GM04504 (cell line): ENCODE results near the gene ZSCAN1.
"Not testable (repeated sequence)": the region's sequence is repeated elsewhere in the genome, so short reads cannot be mapped to it uniquely, and the experiment has no call there.

Source experiments
- DNase-seq: peaks from one replicate; pipeline ENCODE4 v3.0.0-alpha.2; 2012; ENCODE audit warnings: low read depth

The ZSCAN1 gene, protein sequence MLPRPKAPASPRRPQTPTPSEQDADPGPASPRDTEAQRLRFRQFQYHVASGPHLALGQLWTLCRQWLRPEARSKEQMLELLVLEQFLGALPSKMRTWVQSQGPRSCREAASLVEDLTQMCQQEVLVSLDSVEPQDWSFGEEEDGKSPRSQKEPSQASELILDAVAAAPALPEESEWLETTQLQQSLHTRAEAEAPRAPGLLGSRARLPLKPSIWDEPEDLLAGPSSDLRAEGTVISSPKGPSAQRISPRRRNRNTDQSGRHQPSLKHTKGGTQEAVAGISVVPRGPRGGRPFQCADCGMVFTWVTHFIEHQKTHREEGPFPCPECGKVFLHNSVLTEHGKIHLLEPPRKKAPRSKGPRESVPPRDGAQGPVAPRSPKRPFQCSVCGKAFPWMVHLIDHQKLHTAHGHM

GRCh38 chr19:58033741-58034476 is at the start of gene ZSCAN1:
Gene ZSCAN1 (plus strand): TSS chr19:58034025. CDS start chr19:58037837, 3,812 bp downstream.
- DNase-seq: peak; percentile 29

GRCh38 chr19:57992841-57993240 is 41.0 kb upstream of the ZSCAN1 start:
- no peak for DNase-seq

GRCh38 chr19:58000677-58001076 is 33.1 kb upstream of the ZSCAN1 start:
- DNase-seq: no peak

DNA sequence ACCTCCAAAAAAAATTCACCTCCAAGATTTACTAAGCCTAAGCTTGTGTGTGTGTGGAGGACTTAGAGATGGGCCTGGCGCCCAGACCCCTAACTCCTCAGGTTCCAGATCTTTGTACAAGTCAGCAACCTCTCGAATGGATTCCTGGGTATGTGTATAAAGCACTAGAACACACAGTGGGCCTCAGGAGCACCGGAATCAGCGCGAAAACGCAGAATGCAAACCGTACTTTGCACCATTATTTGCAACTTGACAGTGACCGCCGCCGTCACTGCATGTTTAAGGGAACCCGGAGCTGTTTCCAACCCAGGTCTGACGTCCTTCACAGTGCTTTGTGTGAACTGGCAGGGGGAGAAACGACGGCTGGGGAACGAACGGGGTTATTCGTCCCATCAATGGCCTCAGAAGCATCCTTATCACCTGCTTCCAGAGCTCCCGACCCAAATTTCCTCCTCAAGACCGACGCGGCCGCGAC is 31.9 kb upstream of the ZSCAN1 start:
- no peak for DNase-seq

- DNase-seq: peak; percentile 66
Measured at GRCh38 chr19:58002384-58003173, 31.2 kb upstream of the ZSCAN1 start, which contains the start of gene ZNF606. Gene ZNF606 (minus strand): TSS chr19:58002820. CDS start chr19:58001319, 1,501 bp downstream.

DNA sequence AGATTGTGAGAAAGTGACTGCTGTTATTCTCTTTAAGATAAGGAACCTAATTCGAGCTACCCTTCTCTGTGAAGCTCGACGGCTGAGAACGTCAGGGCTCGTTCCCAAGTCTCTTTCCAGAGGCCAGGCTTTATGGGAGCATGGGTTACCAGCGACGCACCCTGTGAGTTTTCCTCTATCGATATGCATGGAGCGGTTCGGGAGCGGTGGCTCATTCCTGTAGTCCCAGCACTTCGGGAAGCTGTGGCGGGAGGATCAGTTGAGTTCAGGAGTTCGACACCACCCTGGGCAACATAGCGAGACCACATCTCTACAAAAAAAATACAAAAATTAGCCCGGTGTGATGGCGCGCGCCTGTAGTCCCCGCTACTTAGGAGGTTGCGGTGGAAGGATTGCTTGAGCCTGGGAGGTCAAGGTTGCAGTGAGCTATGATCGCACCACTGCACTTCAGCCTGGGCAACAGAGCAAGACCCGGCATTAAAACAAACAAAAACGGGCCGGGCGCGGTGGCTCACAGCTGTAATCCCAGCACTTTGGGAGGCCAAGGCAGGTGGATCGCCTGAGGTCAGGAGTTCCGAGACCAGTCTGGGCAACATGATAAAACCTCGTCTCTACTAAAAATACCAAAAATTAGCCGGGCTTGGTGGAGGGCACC is 30.5 kb upstream of the ZSCAN1 start:
- DNase-seq: no peak

DNA sequence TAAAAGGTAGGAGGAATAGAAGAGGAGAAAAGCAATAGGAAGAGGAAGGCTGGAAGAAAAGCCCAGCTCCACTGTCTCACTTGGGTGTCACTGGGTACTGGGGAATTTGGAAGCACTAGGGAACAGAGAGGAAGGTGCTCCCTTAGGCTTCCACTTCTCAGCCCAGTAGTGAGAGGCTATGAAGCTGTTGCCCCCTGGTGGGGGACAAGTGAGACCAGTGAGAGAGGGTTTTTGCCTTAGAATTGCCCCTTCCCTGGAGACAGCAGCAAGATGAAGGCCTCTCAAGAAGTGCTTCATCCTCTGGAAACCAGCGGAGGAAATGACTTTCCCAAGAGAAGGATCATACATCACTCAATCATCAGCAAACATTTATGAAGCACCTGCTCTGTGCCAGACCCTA is 26.5 kb upstream of the ZSCAN1 start:
- no peak for DNase-seq

- DNase-seq: not testable (repeated sequence)
Measured at GRCh38 chr19:58008877-58009276, 24.9 kb upstream of the ZSCAN1 start.

- DNase-seq: no peak
Measured at GRCh38 chr19:58009301-58009665, 24.5 kb upstream of the ZSCAN1 start.

DNA sequence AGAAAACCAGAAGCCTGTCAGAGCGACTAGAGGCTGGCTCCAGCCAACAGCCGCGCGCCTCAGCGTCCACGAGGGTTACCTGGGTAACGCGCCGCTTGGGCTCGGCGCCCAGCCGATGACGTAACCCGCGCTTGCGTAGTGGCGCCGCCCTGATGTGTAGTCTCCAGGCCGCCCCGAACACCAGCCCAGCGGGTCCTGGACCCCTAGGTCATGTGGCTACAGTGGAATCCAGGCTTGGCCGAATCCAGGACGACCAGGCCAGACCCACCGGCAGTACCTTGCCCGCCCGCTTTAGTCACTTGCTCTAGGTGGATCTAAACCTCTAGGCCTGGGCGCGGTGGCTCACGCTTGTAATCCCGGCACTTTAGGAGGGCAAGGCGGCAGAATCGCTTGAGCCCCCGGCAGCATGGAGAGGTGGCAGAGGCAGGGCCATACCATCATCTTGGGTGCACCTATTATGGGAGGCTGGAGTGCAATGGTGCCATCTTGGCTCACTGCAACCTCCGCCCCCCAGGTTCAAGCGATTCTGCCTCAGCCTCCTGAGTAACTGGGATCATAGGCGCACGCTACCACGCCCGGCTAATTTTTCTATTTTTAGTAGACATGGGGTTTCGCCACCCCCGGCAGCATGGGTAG is 24.0 kb upstream of the ZSCAN1 start:
- DNase-seq: peak; percentile 49

- no peak for DNase-seq
Measured at GRCh38 chr19:58010507-58010906, 23.3 kb upstream of the ZSCAN1 start.

- DNase-seq: no peak
Measured at GRCh38 chr19:58014141-58014540, 19.7 kb upstream of the ZSCAN1 start.

- DNase-seq: no peak
Measured at GRCh38 chr19:58020129-58020528, 13.7 kb upstream of the ZSCAN1 start.

- DNase-seq: no peak
Measured at GRCh38 chr19:58021541-58022282, 12.1 kb upstream of the ZSCAN1 start.

GRCh38 chr19:58022283-58022660 is 11.6 kb upstream of the ZSCAN1 start:
- no peak for DNase-seq

- no peak for DNase-seq
Measured at GRCh38 chr19:58024661-58025060, 9.2 kb upstream of the ZSCAN1 start.

- DNase-seq: no peak
Measured at GRCh38 chr19:58034477-58034793, 610 bp downstream of the ZSCAN1 start.

GRCh38 chr19:58035863-58036262 is 2.0 kb downstream of the ZSCAN1 start:
- no peak for DNase-seq

DNA sequence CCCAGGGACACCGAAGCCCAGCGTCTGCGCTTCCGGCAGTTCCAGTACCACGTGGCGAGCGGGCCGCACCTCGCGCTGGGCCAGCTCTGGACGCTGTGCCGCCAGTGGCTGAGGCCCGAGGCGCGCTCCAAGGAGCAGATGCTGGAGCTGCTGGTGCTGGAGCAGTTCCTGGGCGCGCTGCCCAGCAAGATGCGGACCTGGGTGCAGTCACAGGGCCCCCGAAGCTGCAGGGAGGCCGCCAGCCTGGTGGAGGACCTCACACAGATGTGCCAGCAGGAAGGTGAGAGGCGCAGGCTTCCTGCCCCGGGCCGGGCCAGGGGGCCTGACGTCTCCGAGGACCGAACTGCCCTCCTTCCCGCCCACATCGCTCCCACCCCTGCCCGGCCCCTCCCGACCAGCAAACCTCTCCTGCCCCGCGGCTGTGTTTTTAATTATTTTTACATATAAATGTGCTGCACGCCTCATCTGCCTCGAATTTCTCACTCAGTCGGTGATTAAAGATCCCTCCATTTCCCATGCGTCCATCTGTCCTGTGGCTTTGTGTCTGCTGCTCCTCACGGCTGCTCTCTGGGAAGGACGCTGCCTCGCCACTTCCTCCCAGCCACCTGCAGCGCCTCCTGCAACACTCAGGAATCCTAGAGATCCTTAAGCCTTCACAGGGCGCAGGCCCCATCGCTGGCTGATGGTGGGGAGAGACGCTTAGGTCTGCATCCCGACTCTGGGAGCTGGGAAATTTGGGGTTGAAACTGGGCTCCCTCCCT is 4.3 kb downstream of the ZSCAN1 start:
- DNase-seq: no peak

DNA sequence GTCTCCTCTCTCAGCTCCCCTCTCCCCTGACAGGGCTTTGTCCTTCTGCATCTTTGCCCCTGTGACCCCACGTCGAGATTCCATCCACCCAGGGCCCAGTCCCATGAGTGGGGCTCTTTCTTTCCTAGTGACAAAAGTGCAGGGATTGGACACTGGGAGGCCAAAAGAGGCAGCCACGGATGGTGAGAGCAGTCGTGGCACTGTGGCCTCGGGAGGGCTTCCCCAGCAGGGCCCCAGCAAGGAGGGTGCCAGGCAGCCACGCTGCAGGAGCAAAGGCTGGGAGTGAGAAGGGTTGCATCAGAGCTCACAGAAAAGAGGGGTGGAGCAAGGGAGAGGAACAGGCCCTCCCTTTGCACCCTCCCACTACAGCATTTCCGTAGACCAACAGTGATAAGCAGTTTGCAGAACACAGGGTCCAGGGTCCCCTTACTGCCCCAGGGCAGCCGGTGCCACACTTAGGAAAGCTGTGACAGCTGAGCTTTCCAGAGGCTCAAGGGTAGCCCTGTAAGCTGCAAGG is 4.9 kb downstream of the ZSCAN1 start:
- DNase-seq: no peak
